Spleen (tissue), 7 donors: ENCODE results near the gene ALG10B.
A peak's percentile ranks its signal among the peaks of the same experiment; 100 is the strongest.

ENCODE experiments used
- CTCF ChIP-seq, 11 experiments: fragments of 200-600 bp in 7 of 11; fragments of 450-650 bp in 4 of 11; sonication (generic) in 4 of 11; IDR thresholded peaks in 8 of 11; conservative IDR thresholded peaks in 3 of 11; 1 replicate in 7 of 11; 2 replicates in 4 of 11; pipeline versions ENCODE4 v1.4.0 to v1.8.0; 2016 to 2021; ENCODE audit warnings: antibody characterized with exemption in 11 of 11, inconsistent platforms in 4 of 11, mild to moderate bottlenecking in 1 of 11
- POLR2A ChIP-seq, 3 donors: fragments of 450-650 bp; IDR thresholded peaks; one replicate each; pipeline ENCODE4 v1.5.1; 2017; ENCODE audit warnings: antibody characterized with exemption in 3 of 3, mild to moderate bottlenecking in 1 of 3
- donor health status: DM: no; HTN: no; CAD: no; lungs with moderate emphysema.
- donor health status: DM: no; HTN: no; CAD: no.
- donor health status: DM: no; HTN: no; CAD: no.

- peak; percentile 28 to 71 (median 55) for TF ChIP-seq CTCF (IDR thresholded peaks at IDR 0.05 in 8 of 11, conservative IDR thresholded peaks at IDR 0.05 in 3 of 11)
- TF ChIP-seq POLR2A (IDR thresholded peaks at IDR 0.05) = no peak
Observed at GRCh38 chr12:38328306-38328895, 11.8 kb downstream of the ALG10B start.
